H9 (cell line): ENCODE data around the gene TIAM1. TPM values are rescaled to one million over a fixed set of nuclear protein-coding genes. Genes with fewer than 3 reads are reported as not detected.

ENCODE experiments used
- DNase-seq: peaks from one replicate; pipeline ENCODE4 v3.0.0-alpha.2; 2017
- H2AFZ ChIP-seq: one replicate; pipeline ENCODE4 v1.6.1; 2013; ENCODE audit warnings: mild to moderate bottlenecking, low read length, control low read depth, moderate library complexity
- H2AK5ac ChIP-seq: 2 replicates; pipeline ENCODE4 v1.6.1; 2013; ENCODE audit warnings: low read length, control low read depth, mixed read lengths; ENCODE audit not compliant: insufficient read length
- H2BK120ac ChIP-seq: one replicate; pipeline ENCODE4 v1.6.1; 2013; ENCODE audit warnings: low read depth, mild to moderate bottlenecking, low read length, control low read depth, inconsistent platforms; ENCODE audit not compliant: poor library complexity, severe bottlenecking
- H2BK12ac ChIP-seq: 2 replicates; pipeline ENCODE4 v1.6.1; 2013; ENCODE audit warnings: low read length, control low read depth, mixed read lengths, low read depth; ENCODE audit not compliant: insufficient read length
- H2BK15ac ChIP-seq: 2 replicates; pipeline ENCODE4 v1.6.1; 2013; ENCODE audit warnings: low read depth, low read length, control low read depth
- H2BK20ac ChIP-seq: one replicate; pipeline ENCODE4 v1.6.1; 2013; ENCODE audit warnings: low read depth, mild to moderate bottlenecking, low read length, control low read depth, inconsistent platforms; ENCODE audit not compliant: poor library complexity, severe bottlenecking
- H2BK5ac ChIP-seq: 2 replicates; pipeline ENCODE4 v1.6.1; 2013; ENCODE audit warnings: low read length, control low read depth, mixed read lengths; ENCODE audit not compliant: insufficient read length
- H3K14ac ChIP-seq: 2 replicates; pipeline ENCODE4 v1.6.1; 2013; ENCODE audit warnings: low read length, control low read depth; ENCODE audit not compliant: insufficient read depth
- H3K18ac ChIP-seq: 2 replicates; pipeline ENCODE4 v1.6.1; 2013; ENCODE audit warnings: low read depth, mild to moderate bottlenecking, mixed read lengths, low read length, control low read depth; ENCODE audit not compliant: insufficient read length
- H3K23ac ChIP-seq: 2 replicates; pipeline ENCODE4 v1.6.1; 2013; ENCODE audit warnings: low read length, control low read depth, mixed read lengths, low read depth; ENCODE audit not compliant: insufficient read length
- H3K23me2 ChIP-seq: 2 replicates; pipeline ENCODE4 v1.6.1; 2013; ENCODE audit warnings: low read depth, mild to moderate bottlenecking, mixed read lengths, low read length, control low read depth; ENCODE audit not compliant: insufficient read length, poor library complexity, severe bottlenecking
- H3K27ac ChIP-seq: 2 replicates; pipeline ENCODE4 v1.5.1; 2013; ENCODE audit warnings: low read length, control low read depth, mixed read lengths, low read depth; ENCODE audit not compliant: insufficient read length
- H3K27me3 ChIP-seq: 2 replicates; pipeline ENCODE4 v1.6.1; 2013; ENCODE audit warnings: low read length, control low read depth, inconsistent platforms; ENCODE audit not compliant: insufficient read depth
- H3K4ac ChIP-seq: 2 replicates; pipeline ENCODE4 v1.6.1; 2013; ENCODE audit warnings: low read depth, mild to moderate bottlenecking, control low read depth, inconsistent platforms, low read length, moderate library complexity
- H3K4me1 ChIP-seq: 2 replicates; pipeline ENCODE4 v1.6.1; 2013; ENCODE audit warnings: low read length, control low read depth, inconsistent platforms; ENCODE audit not compliant: insufficient read depth
- H3K4me2 ChIP-seq: 2 replicates; pipeline ENCODE4 v1.6.1; 2013; ENCODE audit warnings: low read length, control low read depth, mixed read lengths; ENCODE audit not compliant: insufficient read length, insufficient read depth
- H3K56ac ChIP-seq: 2 replicates; pipeline ENCODE4 v1.6.1; 2013; ENCODE audit warnings: low read depth, mild to moderate bottlenecking, mixed read lengths, low read length, control low read depth; ENCODE audit not compliant: insufficient read length
- H3K79me1 ChIP-seq: 2 replicates; pipeline ENCODE4 v1.6.1; 2013; ENCODE audit warnings: low read depth, mild to moderate bottlenecking, moderate library complexity, low read length, control low read depth, inconsistent platforms; ENCODE audit not compliant: insufficient read depth, poor library complexity, severe bottlenecking
- H3K79me2 ChIP-seq: 2 replicates; pipeline ENCODE4 v1.6.1; 2013; ENCODE audit warnings: low read length, control low read depth, inconsistent platforms; ENCODE audit not compliant: insufficient read depth
- H3K9ac ChIP-seq: 2 replicates; pipeline ENCODE4 v1.6.1; 2013; ENCODE audit warnings: low read length, control low read depth, mixed read lengths; ENCODE audit not compliant: insufficient read length; ENCODE audit errors: extremely low read depth
- H3K9me3 ChIP-seq: one replicate; pipeline ENCODE4 v1.6.1; 2013; ENCODE audit warnings: low read depth, low read length, inconsistent platforms; ENCODE audit not compliant: control insufficient read depth
- H3T11ph ChIP-seq: one replicate; pipeline ENCODE4 v1.6.1; 2013; ENCODE audit warnings: mild to moderate bottlenecking, low read length, control low read depth, inconsistent platforms
- H4K20me1 ChIP-seq: one replicate; pipeline ENCODE4 v1.6.1; 2013; ENCODE audit not compliant: control insufficient read depth, insufficient read length, insufficient read depth
- H4K5ac ChIP-seq: 2 replicates; pipeline ENCODE4 v1.6.1; 2013; ENCODE audit warnings: low read depth, mild to moderate bottlenecking, mixed read lengths, low read length, control low read depth; ENCODE audit not compliant: insufficient read length
- H4K8ac ChIP-seq: replicated peaks from 2 replicates; pipeline ENCODE4 v1.6.1; 2013; ENCODE audit warnings: low read length, control low read depth, mixed read lengths, low read depth; ENCODE audit not compliant: insufficient read length
- H4K91ac ChIP-seq: 2 replicates; pipeline ENCODE4 v1.6.1; 2013; ENCODE audit warnings: low read depth, mild to moderate bottlenecking, moderate library complexity, mixed read lengths, low read length, control low read depth; ENCODE audit not compliant: insufficient read length
- H3K27ac Mint-ChIP-seq, 3 experiments: 2 replicates in 2 of 3; 3 replicates in 1 of 3; pipeline ENCODE4 v1.8.0; 2020 to 2021; ENCODE audit warnings: mixed read lengths in 3 of 3, mild to moderate bottlenecking in 1 of 3, moderate library complexity in 1 of 3
- H3K27me3 Mint-ChIP-seq: 2 replicates; pipeline ENCODE4 v1.8.0; 2021; ENCODE audit warnings: low read depth, mild to moderate bottlenecking, moderate library complexity, mixed read lengths
- H3K36me3 Mint-ChIP-seq, 3 experiments: 2 replicates in 2 of 3; 3 replicates in 1 of 3; pipeline ENCODE4 v1.8.0; 2020 to 2021; ENCODE audit warnings: low read depth in 3 of 3, mixed read lengths in 3 of 3; ENCODE audit not compliant: insufficient read depth in 1 of 3
- H3K4me1 Mint-ChIP-seq, 2 experiments: 2 replicates each; pipeline ENCODE4 v1.8.0; 2020; ENCODE audit warnings: mixed read lengths in 2 of 2
- H3K4me3 Mint-ChIP-seq, 2 experiments: 2 replicates in 1 of 2; 3 replicates in 1 of 2; pipeline ENCODE4 v1.8.0; 2020 to 2021; ENCODE audit warnings: mild to moderate bottlenecking in 2 of 2, mixed read lengths in 2 of 2, moderate library complexity in 1 of 2
- H3K9me3 Mint-ChIP-seq, 2 experiments: 2 replicates in 1 of 2; 3 replicates in 1 of 2; pipeline ENCODE4 v1.8.0; 2020; ENCODE audit warnings: mild to moderate bottlenecking in 2 of 2, mixed read lengths in 2 of 2, moderate library complexity in 1 of 2
- WGBS: extraction: QIAGEN DNeasy Blood & Tissue Kit; methylation state at CpG from one replicate; pipeline ENCODE4 v1.1.7; 2013; ENCODE audit warnings: missing lambda C conversion rate, low lambda C conversion rate, mixed read lengths; ENCODE audit not compliant: insufficient read length; ENCODE audit errors: extremely low coverage; 5-methylcytosine and 5-hydroxymethylcytosine counted together
- total RNA-seq: library from RNA; stranded (reverse); gene quantifications from 2 replicates; pipeline ENCODE4 v1.2.1, GENCODE V29; 2021
- TF ChIP-seq, protein P1 (sequence below): fragments of 200-600 bp; sonication (generic); conservative IDR thresholded peaks from 3 replicates; pipeline ENCODE4 v1.8.0; 2021; ENCODE audit warnings: antibody characterized with exemption, mild to moderate bottlenecking

TIAM1 gene
- total RNA-seq, 1 experiment from 2014 or later, result 23.1 TPM

DNA sequence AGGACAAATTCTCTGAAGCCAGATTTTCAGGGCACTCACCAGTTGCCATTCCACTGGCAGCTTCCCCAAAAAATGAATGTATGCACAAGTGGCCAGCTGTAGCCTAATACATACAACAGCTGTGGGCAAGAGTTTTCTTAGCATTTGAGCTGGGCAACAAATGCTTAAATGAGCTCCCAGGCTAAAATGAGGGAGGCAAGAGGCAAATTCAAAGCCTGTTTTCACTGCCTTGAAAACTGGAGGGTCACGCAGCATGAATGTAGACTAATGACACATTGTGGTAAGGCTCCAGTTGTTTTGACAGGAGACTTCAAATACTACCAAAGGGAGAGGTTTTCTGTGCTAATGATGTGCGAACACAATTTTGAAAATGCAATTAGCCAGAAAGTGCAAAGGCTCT, 88.2 kb downstream of the TIAM1 start:
- WGBS, result no CpG with 5 or more reads among the region's 2 CpGs
- H2AFZ ChIP-seq, result no peak overlapping the region
- H4K8ac ChIP-seq, result no peak overlapping the region
- no peak overlapping the region for H3K56ac ChIP-seq
- H3K27ac Mint-ChIP-seq, result no peak overlapping the region; a peak in 1 of 7 replicates
- H3K4me1 ChIP-seq, result peaks cover 6% of the 10 kb centered on the region
- H3K79me1 ChIP-seq, result no peaks in the 10 kb centered on the region
- H3K9me3 Mint-ChIP-seq, result no peaks in the 10 kb centered on the region
- H2BK5ac ChIP-seq, result no peak overlapping the region
- H2BK120ac ChIP-seq, result no peak overlapping the region
- no peaks in the 10 kb centered on the region for H3K27me3 Mint-ChIP-seq
- no peak overlapping the region for H4K5ac ChIP-seq
- no peak overlapping the region for H3K18ac ChIP-seq
- no peaks in the 10 kb centered on the region for H3K9me3 ChIP-seq
- no peaks in the 10 kb centered on the region for H3K23me2 ChIP-seq
- no peak for DNase-seq
- H3T11ph ChIP-seq, result no peak overlapping the region
- H3K4me3 Mint-ChIP-seq, result no peak overlapping the region
- no peak overlapping the region for H4K91ac ChIP-seq
- no peaks in the 10 kb centered on the region for H3K27me3 ChIP-seq
- no peak overlapping the region for H2BK12ac ChIP-seq
- H3K23ac ChIP-seq, result no peak overlapping the region
- no peak overlapping the region for H3K4ac ChIP-seq
- no peak overlapping the region for H3K9ac ChIP-seq
- H4K20me1 ChIP-seq, result no peaks in the 10 kb centered on the region
- no peak overlapping the region for H3K27ac ChIP-seq
- H3K79me2 ChIP-seq, result no peaks in the 10 kb centered on the region
- H3K4me2 ChIP-seq, result no peak overlapping the region
- no peak overlapping the region for H3K14ac ChIP-seq
- peaks cover 44 to 49% of the 10 kb centered on the region in 2 experiments for H3K4me1 Mint-ChIP-seq
- no peak overlapping the region for H2AK5ac ChIP-seq
- H3K36me3 Mint-ChIP-seq, result peaks cover 0 to 2% (median 0%) of the 10 kb centered on the region in 3 experiments; a peak in 3 of 7 replicates
- TF ChIP-seq, protein P1, sequence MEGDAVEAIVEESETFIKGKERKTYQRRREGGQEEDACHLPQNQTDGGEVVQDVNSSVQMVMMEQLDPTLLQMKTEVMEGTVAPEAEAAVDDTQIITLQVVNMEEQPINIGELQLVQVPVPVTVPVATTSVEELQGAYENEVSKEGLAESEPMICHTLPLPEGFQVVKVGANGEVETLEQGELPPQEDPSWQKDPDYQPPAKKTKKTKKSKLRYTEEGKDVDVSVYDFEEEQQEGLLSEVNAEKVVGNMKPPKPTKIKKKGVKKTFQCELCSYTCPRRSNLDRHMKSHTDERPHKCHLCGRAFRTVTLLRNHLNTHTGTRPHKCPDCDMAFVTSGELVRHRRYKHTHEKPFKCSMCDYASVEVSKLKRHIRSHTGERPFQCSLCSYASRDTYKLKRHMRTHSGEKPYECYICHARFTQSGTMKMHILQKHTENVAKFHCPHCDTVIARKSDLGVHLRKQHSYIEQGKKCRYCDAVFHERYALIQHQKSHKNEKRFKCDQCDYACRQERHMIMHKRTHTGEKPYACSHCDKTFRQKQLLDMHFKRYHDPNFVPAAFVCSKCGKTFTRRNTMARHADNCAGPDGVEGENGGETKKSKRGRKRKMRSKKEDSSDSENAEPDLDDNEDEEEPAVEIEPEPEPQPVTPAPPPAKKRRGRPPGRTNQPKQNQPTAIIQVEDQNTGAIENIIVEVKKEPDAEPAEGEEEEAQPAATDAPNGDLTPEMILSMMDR, result no peak
- H2BK15ac ChIP-seq, result no peak overlapping the region
- no peak overlapping the region for H2BK20ac ChIP-seq
